Skin of body (tissue), 2 donors: ENCODE measurements around the gene C2orf81. TPM values are rescaled to one million over a fixed set of nuclear protein-coding genes. Genes with fewer than 3 reads are reported as not detected.
"Not testable (repeated sequence)": the region's sequence is repeated elsewhere in the genome, so short reads cannot be mapped to it uniquely, and the experiment has no call there.

Experiments
- DNase-seq: peaks from one replicate; lab custom pipeline; 2025; lab: John Stamatoyannopoulos, UW
- total RNA-seq: library from RNA; depleted of rRNA; stranded (reverse); fragments of >200 nt; gene quantifications from one replicate; pipeline ENCODE4 v1.2.3, GENCODE V29; 2014

C2orf81 gene
- 0.30 TPM for total RNA-seq

GRCh38 chr2:74421221-74421870, at the start of gene C2orf81, which contains the start of gene WDR54:
Gene C2orf81 (minus strand): TSS chr2:74421619. CDS start chr2:74421560, 59 bp downstream.
Gene WDR54 (plus strand): TSS chr2:74421730. CDS start chr2:74422154, 424 bp downstream.
- peak; percentile 72 for DNase-seq

GRCh38 chr2:74470742-74471141, 49.3 kb upstream of the C2orf81 start:
- DNase-seq = not testable (repeated sequence)

GRCh38 chr2:74464406-74464805, 43.0 kb upstream of the C2orf81 start:
- DNase-seq = no peak

GRCh38 chr2:74462786-74463105, 41.3 kb upstream of the C2orf81 start:
- no peak for DNase-seq

GRCh38 chr2:74462054-74462785, 40.8 kb upstream of the C2orf81 start:
- no peak for DNase-seq

GRCh38 chr2:74461187-74462053, 40.0 kb upstream of the C2orf81 start:
- DNase-seq = no peak

GRCh38 chr2:74460187-74460586, 38.8 kb upstream of the C2orf81 start:
- not testable (repeated sequence) for DNase-seq

GRCh38 chr2:74459503-74460118, 38.2 kb upstream of the C2orf81 start:
- DNase-seq = not testable (repeated sequence)

GRCh38 chr2:74458938-74459363, 37.5 kb upstream of the C2orf81 start:
- no peak for DNase-seq

GRCh38 chr2:74458132-74458937, 36.9 kb upstream of the C2orf81 start, which contains the start of gene WBP1:
Gene WBP1 (plus strand): TSS chr2:74458438. CDS start chr2:74458603, 165 bp downstream.
- peak; percentile 100 for DNase-seq

- DNase-seq = no peak
These were observed 36.2 kb upstream of the C2orf81 start for GRCh38 chr2:74457549-74458131.

GRCh38 chr2:74457129-74457548, 35.7 kb upstream of the C2orf81 start:
- DNase-seq = no peak

GRCh38 chr2:74454654-74455511, 33.5 kb upstream of the C2orf81 start, which contains the start of gene INO80B:
Gene INO80B (plus strand): TSS chr2:74455087. CDS start chr2:74455117, 30 bp downstream.
- peak; percentile 99 for DNase-seq

- no peak for DNase-seq
These were observed 29.3 kb upstream of the C2orf81 start for GRCh38 chr2:74450570-74451190.

GRCh38 chr2:74448771-74449170, 27.4 kb upstream of the C2orf81 start:
- DNase-seq = no peak

GRCh38 chr2:74447230-74447999, 26.0 kb upstream of the C2orf81 start:
- DNase-seq = no peak

- no peak for DNase-seq
These were observed 23.3 kb upstream of the C2orf81 start for GRCh38 chr2:74444498-74445318.
